Ureter (tissue), 1 donor: ENCODE results near the gene GRIN2D. TPM values are rescaled to one million over a fixed set of nuclear protein-coding genes. Genes with fewer than 3 reads are reported as not detected.

ENCODE experiments used
- DNase-seq: peaks from one replicate; pipeline ENCODE4 v3.0.0-alpha.2; 2020; ENCODE audit warnings: low spot score
- total RNA-seq: library from RNA; stranded (reverse); gene quantifications from one replicate; pipeline ENCODE4 v1.2.4, GENCODE V29; 2023
- donor health status: DM: yes; HTN: yes; CAD: no.

Gene GRIN2D
- total RNA-seq, 1 donor from 2014 or later: 0.86 TPM

DNA sequence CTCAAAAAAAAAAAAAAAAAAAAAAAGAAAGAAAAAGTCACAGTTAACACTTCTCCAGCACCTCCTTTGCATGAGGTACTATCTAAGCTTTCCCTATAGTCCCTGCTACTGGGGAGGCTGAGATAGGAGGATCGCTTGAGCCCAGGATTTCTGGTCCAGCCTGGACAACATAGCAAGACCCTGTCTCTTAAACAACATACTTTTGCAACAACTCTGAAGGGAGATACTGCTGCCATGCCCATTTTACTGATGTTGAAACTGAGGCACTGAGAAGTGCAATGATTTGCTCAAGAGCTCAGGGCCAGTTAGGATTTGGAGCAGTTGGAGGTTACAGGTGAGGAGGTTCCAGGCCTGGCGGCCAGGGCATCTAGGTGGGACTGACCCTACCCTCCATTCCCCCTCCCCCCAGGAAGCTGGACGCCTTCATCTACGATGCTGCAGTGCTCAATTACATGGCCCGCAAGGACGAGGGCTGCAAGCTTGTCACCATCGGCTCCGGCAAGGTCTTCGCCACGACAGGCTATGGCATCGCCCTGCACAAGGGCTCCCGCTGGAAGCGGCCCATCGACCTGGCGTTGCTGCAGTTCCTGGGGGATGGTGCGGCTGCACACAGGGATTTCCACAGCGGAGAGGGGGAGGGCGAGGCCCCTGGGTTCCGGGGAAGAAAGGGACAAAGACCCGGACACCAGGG lies 48.0 kb downstream of the GRIN2D start:
- no peak for DNase-seq

DNA sequence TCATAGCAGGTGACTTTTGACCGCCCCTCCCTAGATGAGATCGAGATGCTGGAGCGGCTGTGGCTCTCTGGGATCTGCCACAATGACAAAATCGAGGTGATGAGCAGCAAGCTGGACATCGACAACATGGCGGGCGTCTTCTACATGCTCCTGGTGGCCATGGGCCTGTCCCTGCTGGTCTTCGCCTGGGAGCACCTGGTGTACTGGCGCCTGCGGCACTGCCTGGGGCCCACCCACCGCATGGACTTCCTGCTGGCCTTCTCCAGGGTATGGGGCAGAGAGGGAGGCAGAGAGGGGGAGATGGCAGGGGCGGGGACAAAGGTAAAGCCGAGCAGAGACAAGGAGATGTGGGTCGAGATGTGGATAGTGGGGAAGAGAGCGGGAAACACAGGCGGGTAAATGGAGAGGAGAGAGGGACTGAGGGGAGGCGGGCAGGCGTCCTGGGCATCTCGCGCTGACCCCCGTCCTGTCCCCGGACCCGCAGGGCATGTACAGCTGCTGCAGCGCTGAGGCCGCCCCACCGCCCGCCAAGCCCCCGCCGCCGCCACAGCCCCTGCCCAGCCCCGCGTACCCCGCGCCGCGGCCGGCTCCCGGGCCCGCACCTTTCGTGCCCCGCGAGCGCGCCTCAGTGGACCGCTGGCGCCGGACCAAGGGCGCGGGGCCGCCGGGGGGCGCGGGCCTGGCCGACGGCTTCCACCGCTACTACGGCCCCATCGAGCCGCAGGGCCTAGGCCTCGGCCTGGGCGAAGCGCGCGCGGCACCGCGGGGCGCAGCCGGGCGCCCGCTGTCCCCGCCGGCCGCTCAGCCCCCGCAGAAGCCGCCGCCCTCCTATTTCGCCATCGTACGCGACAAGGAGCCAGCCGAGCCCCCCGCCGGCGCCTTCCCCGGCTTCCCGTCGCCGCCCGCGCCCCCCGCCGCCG lies 48.9 kb downstream of the GRIN2D start:
- DNase-seq: no peak

DNA sequence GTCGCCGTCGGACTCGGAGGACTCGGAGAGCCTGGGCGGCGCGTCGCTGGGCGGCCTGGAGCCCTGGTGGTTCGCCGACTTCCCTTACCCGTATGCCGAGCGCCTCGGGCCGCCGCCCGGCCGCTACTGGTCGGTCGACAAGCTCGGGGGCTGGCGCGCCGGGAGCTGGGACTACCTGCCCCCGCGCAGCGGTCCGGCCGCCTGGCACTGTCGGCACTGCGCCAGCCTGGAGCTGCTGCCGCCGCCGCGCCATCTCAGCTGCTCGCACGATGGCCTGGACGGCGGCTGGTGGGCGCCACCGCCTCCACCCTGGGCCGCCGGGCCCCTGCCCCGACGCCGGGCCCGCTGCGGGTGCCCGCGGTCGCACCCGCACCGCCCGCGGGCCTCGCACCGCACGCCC lies 49.8 kb downstream of the GRIN2D start:
- DNase-seq: no peak

Other genes starting within 250 kb of the GRIN2D start
- gene LIG1, start 223.3 kb upstream of the GRIN2D start, total RNA-seq: 25.5 TPM
- gene ZSWIM9, start 223.0 kb upstream of the GRIN2D start, total RNA-seq: 5.2 TPM
- 47.3 TPM for gene CARD8, start 137.8 kb upstream of the GRIN2D start, total RNA-seq
- 0.44 TPM for gene ZNF114, start 123.6 kb upstream of the GRIN2D start, total RNA-seq
- 31.6 TPM for gene EMP3, start 68.1 kb upstream of the GRIN2D start, total RNA-seq
- 6.7 TPM for gene TMEM143, start 29.7 kb upstream of the GRIN2D start, total RNA-seq
- not detected for gene SYNGR4, start 29.3 kb upstream of the GRIN2D start, total RNA-seq
- 146 TPM for gene KDELR1, start 2.1 kb upstream of the GRIN2D start, total RNA-seq
- 43.6 TPM for gene GRWD1, start 52.3 kb downstream of the GRIN2D start, total RNA-seq
- gene KCNJ14, start 61.9 kb downstream of the GRIN2D start, total RNA-seq: 1.5 TPM
- 61.6 TPM for gene CYTH2, start 75.7 kb downstream of the GRIN2D start, total RNA-seq
- 5.1 TPM for gene LMTK3, start 118.2 kb downstream of the GRIN2D start, total RNA-seq
- 1.6 TPM for gene SULT2B1, start 158.5 kb downstream of the GRIN2D start, total RNA-seq
- not detected for gene SPACA4, start 213.1 kb downstream of the GRIN2D start, total RNA-seq
- gene FAM83E, start 221.4 kb downstream of the GRIN2D start, total RNA-seq: 12.7 TPM
- gene RPL18, start 225.5 kb downstream of the GRIN2D start, total RNA-seq: 1,575 TPM
- gene SPHK2, start 225.8 kb downstream of the GRIN2D start, total RNA-seq: 27.6 TPM
- gene DBP, start 243.7 kb downstream of the GRIN2D start, total RNA-seq: 12.7 TPM